Measurements from ENCODE around the gene LHPP. TPM values are rescaled to one million over a fixed set of nuclear protein-coding genes. Genes with fewer than 3 reads are reported as not detected.

Gene LHPP
- total and polyA plus RNA-seq, 10 of the 15 experiments (the other 5 are each of a cell fraction or from before 2014, with no cell fraction given), result 0.79 to 9.8 (median 6.7) TPM

DNA sequence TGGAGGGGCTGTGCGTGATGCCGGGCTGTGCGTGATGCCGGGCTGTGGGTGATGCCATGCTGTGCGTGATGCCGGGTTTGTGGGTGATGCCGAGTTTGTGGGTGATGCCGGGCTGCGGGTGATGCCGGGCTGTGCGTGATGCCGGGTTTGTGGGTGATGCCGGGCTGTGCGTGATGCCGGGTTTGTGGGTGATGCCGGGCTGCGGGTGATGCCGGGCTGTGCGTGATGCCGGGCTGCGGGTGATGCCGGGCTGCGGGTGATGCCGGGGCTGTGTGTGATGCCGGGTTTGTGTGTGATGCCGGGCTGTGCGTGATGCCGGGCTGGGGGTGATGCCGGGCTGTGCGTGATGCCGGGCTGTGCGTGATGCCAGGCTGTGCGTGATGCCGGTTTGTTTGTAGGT, 153.6 kb downstream of the LHPP start:
- ChIA-PET RAD21 (ENCODE audit: unreplicated experiment) (no interaction called here), POLR2A (interaction anchor here (0.6 kb wide), 1 partner anchor 125 kb away, joined by 3 read pairs; no protein-coding TSS in a partner anchor), CTCF (interaction anchor here (2.6 kb wide), 1 partner anchor 126 kb away, joined by 13 read pairs; no protein-coding TSS in a partner anchor), SMC1A (ENCODE audit: uncharacterized antibody, unreplicated experiment) (interaction anchor here (1.3 kb wide), 1 partner anchor 103 kb away, joined by 8 read pairs; no protein-coding TSS in a partner anchor)
- peaks cover 0 to 7% of the 10 kb centered on the region in 2 experiments; a peak in 2 of 4 replicates for H3K36me3 ChIP-seq (ENCODE audit: control insufficient read depth in 2 of 2, insufficient read depth in 2 of 2, low read length in 1 of 2)
- no TSS peak for BruUV-seq (replicated peaks)
- H3K4me2 ChIP-seq (ENCODE audit: control insufficient read depth, insufficient read depth), result no peak overlapping the region
- no peak overlapping the region for H2AFZ ChIP-seq (ENCODE audit: control insufficient read depth, low read depth, low read length)
- H3K9ac ChIP-seq (ENCODE audit: control insufficient read depth, insufficient read depth, low read length), result no peak overlapping the region
- H3K4me1 ChIP-seq (ENCODE audit: control insufficient read depth, insufficient read depth, low read length), result peaks cover 67% of the 10 kb centered on the region
- FAIRE-seq (no peak), DNase-seq (ENCODE audit: low read depth, low spot score) (no peak), ATAC-seq (no peak)
- H3K4me3 ChIP-seq, result no peak overlapping the region
- intact Hi-C loops (cut with micrococcal nuclease; ENCODE audit: unreplicated experiment), result no loop called here
- H3K27me3 ChIP-seq (replicated peaks in 1 of 2; ENCODE audit: control insufficient read depth in 2 of 2, insufficient read depth in 2 of 2, low read length in 1 of 2), result no peaks in the 10 kb centered on the region
- no peaks in the 10 kb centered on the region for H3K79me2 ChIP-seq (ENCODE audit: control insufficient read depth, insufficient read depth, low read length)
- no peaks in the 10 kb centered on the region for H4K20me1 ChIP-seq (ENCODE audit: control insufficient read depth, insufficient read depth)
- H3K9me3 ChIP-seq (replicated peaks; ENCODE audit: control insufficient read depth, insufficient read depth, low read length), result no peaks in the 10 kb centered on the region
- in situ Hi-C loops (cut with MboI), result no loop called here
- H3K27ac ChIP-seq (ENCODE audit: control insufficient read depth, insufficient read depth), result no peak overlapping the region
- WGBS (ENCODE audit: insufficient coverage, insufficient replicate concordance, low lambda C conversion rate, missing lambda C conversion rate), result 97% methylated on average over 29 of the region's 34 CpGs
- TF ChIP-seq KDM1A (IDR thresholded peaks at IDR 0.05; ENCODE audit: borderline replicate concordance) (no peak), ZNF207 (IDR thresholded peaks at IDR 0.05; ENCODE audit: borderline replicate concordance) (no peak), SRF (IDR thresholded peaks at IDR 0.05; ENCODE audit: low read depth in 2 of 2, low read length in 2 of 2) (no peak), FOXM1 (IDR thresholded peaks at IDR 0.05; ENCODE audit: low read depth, low read length) (no peak), SMAD5 (IDR thresholded peaks at IDR 0.05; ENCODE audit: low read depth) (no peak), PRDM15 (CRISPR knock-in tag; IDR thresholded peaks at IDR 0.05) (no peak), RELB (IDR thresholded peaks at IDR 0.05; ENCODE audit: low read depth) (no peak), CEBPB (IDR thresholded peaks at IDR 0.05; ENCODE audit: borderline replicate concordance in 1 of 2, low read depth in 2 of 2, low read length in 2 of 2) (no peak), CBX5 (IDR thresholded peaks at IDR 0.05; ENCODE audit: low read depth) (no peak), KAT2A (conservative IDR thresholded peaks at IDR 0.05; ENCODE audit: control insufficient read depth, low read depth, low read length) (no peak), HDGF (IDR thresholded peaks at IDR 0.05) (no peak), POLR2A (IDR thresholded peaks at IDR 0.05; ENCODE audit: low read depth, low read length) (no peak), PKNOX1 (IDR thresholded peaks at IDR 0.05) (no peak), TCF7 (IDR thresholded peaks at IDR 0.05; ENCODE audit: borderline replicate concordance) (no peak), NRF1 (conservative IDR thresholded peaks at IDR 0.05; ENCODE audit: low read depth, low read length) (no peak)
